ENCODE measurements around the gene AKAP6.

AKAP6 gene

GRCh38 chr14:32412103-32412502, 83.0 kb downstream of the AKAP6 start:
- no peak for FAIRE-seq

- FAIRE-seq = no peak
These were observed 83.4 kb downstream of the AKAP6 start for GRCh38 chr14:32412532-32412931.

GRCh38 chr14:32413967-32414640, 85.0 kb downstream of the AKAP6 start:
- FAIRE-seq = no peak

GRCh38 chr14:32414808-32415255, 85.7 kb downstream of the AKAP6 start:
- no peak for FAIRE-seq

- no peak for FAIRE-seq
These were observed 89.0 kb downstream of the AKAP6 start for GRCh38 chr14:32417956-32418552.

- no peak for FAIRE-seq
These were observed 90.3 kb downstream of the AKAP6 start for GRCh38 chr14:32419429-32419828.

GRCh38 chr14:32421781-32422180, 92.7 kb downstream of the AKAP6 start:
- FAIRE-seq = no peak

- FAIRE-seq = no peak
These were observed 93.3 kb downstream of the AKAP6 start for GRCh38 chr14:32422440-32422839.

- no peak for FAIRE-seq
These were observed 96.9 kb downstream of the AKAP6 start for GRCh38 chr14:32426028-32426427.

- FAIRE-seq = no peak
These were observed 97.7 kb downstream of the AKAP6 start for GRCh38 chr14:32426586-32427388.

GRCh38 chr14:32427726-32428528, 98.8 kb downstream of the AKAP6 start:
- no peak for FAIRE-seq

GRCh38 chr14:32428875-32429274, 99.8 kb downstream of the AKAP6 start:
- FAIRE-seq = no peak

- no peak for FAIRE-seq
These were observed 101.2 kb downstream of the AKAP6 start for GRCh38 chr14:32430326-32430725.

GRCh38 chr14:32432813-32433538, 103.9 kb downstream of the AKAP6 start:
- no peak for FAIRE-seq

GRCh38 chr14:32434180-32434579, 105.1 kb downstream of the AKAP6 start:
- FAIRE-seq = no peak

GRCh38 chr14:32434880-32435279, 105.8 kb downstream of the AKAP6 start:
- FAIRE-seq = no peak

GRCh38 chr14:32435411-32435810, 106.3 kb downstream of the AKAP6 start:
- FAIRE-seq = no peak

- no peak for FAIRE-seq
These were observed 107.9 kb downstream of the AKAP6 start for GRCh38 chr14:32436993-32437392.

GRCh38 chr14:32438517-32438916, 109.4 kb downstream of the AKAP6 start:
- FAIRE-seq = no peak

GRCh38 chr14:32443890-32444661, 115.0 kb downstream of the AKAP6 start:
- FAIRE-seq = no peak

GRCh38 chr14:32447371-32447770, 118.3 kb downstream of the AKAP6 start:
- FAIRE-seq = no peak

GRCh38 chr14:32449648-32450047, 120.5 kb downstream of the AKAP6 start:
- FAIRE-seq = no peak
